MM.1S (cell line): Measurements from ENCODE around the gene CCND2.

Experiments used
- DNase-seq: peaks from one replicate; pipeline ENCODE4 v3.0.0-alpha.2; 2015
- H2AFZ ChIP-seq: fragments of 300-600 bp; sonication (generic); 2 replicates; pipeline ENCODE4 v1.6.0; 2016; ENCODE audit warnings: antibody characterized with exemption, low read length
- H3F3A ChIP-seq: fragments of 300-600 bp; sonication (generic); 2 replicates; pipeline ENCODE4 v1.6.1; 2016; ENCODE audit warnings: mild to moderate bottlenecking, antibody characterized with exemption, low read length, moderate library complexity, mixed read lengths; ENCODE audit not compliant: insufficient read depth
- H3K27ac ChIP-seq: fragments of 300-600 bp; sonication (generic); 2 replicates; pipeline ENCODE4 v1.5.1; 2016; ENCODE audit warnings: mild to moderate bottlenecking, low read length
- H3K27me3 ChIP-seq: fragments of 300-600 bp; sonication (generic); replicated peaks from 2 replicates; pipeline ENCODE4 v1.6.0; 2016; ENCODE audit warnings: low read length; ENCODE audit not compliant: insufficient read depth
- H3K36me3 ChIP-seq: fragments of 300-600 bp; sonication (generic); replicated peaks from 2 replicates; pipeline ENCODE4 v1.6.1; 2016; ENCODE audit warnings: mild to moderate bottlenecking, low read length, mixed read lengths; ENCODE audit not compliant: insufficient read depth
- H3K4me1 ChIP-seq: fragments of 300-600 bp; sonication (generic); 2 replicates; pipeline ENCODE4 v1.6.1; 2016; ENCODE audit warnings: low read length, mixed read lengths
- H3K4me2 ChIP-seq: fragments of 300-600 bp; sonication (generic); 2 replicates; pipeline ENCODE4 v1.6.0; 2016; ENCODE audit warnings: low read depth, low read length
- H3K4me3 ChIP-seq: fragments of 300-600 bp; sonication (generic); 2 replicates; pipeline ENCODE4 v1.5.1; 2016; ENCODE audit warnings: low read length, mixed read lengths
- H3K79me2 ChIP-seq: fragments of 300-600 bp; sonication (generic); 2 replicates; pipeline ENCODE4 v1.6.1; 2016; ENCODE audit warnings: mixed run types, low read length, mixed read lengths
- H3K9ac ChIP-seq: fragments of 300-600 bp; sonication (generic); 2 replicates; pipeline ENCODE4 v1.6.1; 2016; ENCODE audit warnings: low read length, mixed read lengths
- H3K9me2 ChIP-seq: fragments of 300-600 bp; sonication (generic); replicated peaks from 2 replicates; pipeline ENCODE4 v1.6.1; 2016; ENCODE audit warnings: mild to moderate bottlenecking, low read length, mixed read lengths; ENCODE audit not compliant: insufficient read depth
- H3K9me3 ChIP-seq: fragments of 300-600 bp; sonication (generic); replicated peaks from 2 replicates; pipeline ENCODE4 v1.6.1; 2016; ENCODE audit warnings: mild to moderate bottlenecking, low read length, mixed read lengths; ENCODE audit not compliant: insufficient read depth
- H4K20me1 ChIP-seq: fragments of 300-600 bp; sonication (generic); 2 replicates; pipeline ENCODE4 v1.6.1; 2016; ENCODE audit warnings: mild to moderate bottlenecking, low read length, moderate library complexity, mixed read lengths; ENCODE audit not compliant: insufficient read depth
- CTCF ChIP-seq: fragments of 300-600 bp; sonication (generic); IDR thresholded peaks from 2 replicates; pipeline ENCODE4 v1.5.1; 2016; ENCODE audit warnings: antibody characterized with exemption, low read length, mixed read lengths
- EZH2 ChIP-seq: fragments of 300-600 bp; sonication (generic); optimal IDR thresholded peaks from 2 replicates; pipeline ENCODE3; 2017; ENCODE audit warnings: low read depth, mild to moderate bottlenecking, antibody characterized with exemption, low read length, mixed read lengths
- EZH2phosphoT487 ChIP-seq: fragments of 300-600 bp; sonication (generic); IDR thresholded peaks from 2 replicates; pipeline ENCODE4 v1.6.1; 2018; ENCODE audit warnings: antibody characterized with exemption, low read length

Gene CCND2

GRCh38 chr12:4278329-4279197 is 5.0 kb downstream of the CCND2 start:
- TF ChIP-seq EZH2 (no peak), CTCF (no peak), EZH2phosphoT487 (no peak)
- H2AFZ ChIP-seq, result no peak overlapping the region
- peaks cover 99% of the 10 kb centered on the region for H3K79me2 ChIP-seq
- no peaks in the 10 kb centered on the region for H3K9me3 ChIP-seq
- peaks cover 48% of the 10 kb centered on the region for H3K36me3 ChIP-seq
- H3K4me1 ChIP-seq, result peaks cover 35% of the 10 kb centered on the region
- peaks cover 76% of the 10 kb centered on the region for H3F3A ChIP-seq
- peak overlapping the region; percentile 98; the same call in 1 of the 2 replicates for H3K27ac ChIP-seq
- peak overlapping the region; percentile 100; the same call in 1 of the 2 replicates for H3K9ac ChIP-seq
- H3K27me3 ChIP-seq, result no peaks in the 10 kb centered on the region
- H3K9me2 ChIP-seq, result no peaks in the 10 kb centered on the region
- H3K4me2 ChIP-seq, result peak overlapping the region; percentile 70; the same call in 1 of the 2 replicates
- no peak for DNase-seq
- 0 out of 2 replicates have a peak overlapping the region, but pooled peaks have one; percentile 9 for H3K4me3 ChIP-seq
- peaks cover 74% of the 10 kb centered on the region for H4K20me1 ChIP-seq

DNA sequence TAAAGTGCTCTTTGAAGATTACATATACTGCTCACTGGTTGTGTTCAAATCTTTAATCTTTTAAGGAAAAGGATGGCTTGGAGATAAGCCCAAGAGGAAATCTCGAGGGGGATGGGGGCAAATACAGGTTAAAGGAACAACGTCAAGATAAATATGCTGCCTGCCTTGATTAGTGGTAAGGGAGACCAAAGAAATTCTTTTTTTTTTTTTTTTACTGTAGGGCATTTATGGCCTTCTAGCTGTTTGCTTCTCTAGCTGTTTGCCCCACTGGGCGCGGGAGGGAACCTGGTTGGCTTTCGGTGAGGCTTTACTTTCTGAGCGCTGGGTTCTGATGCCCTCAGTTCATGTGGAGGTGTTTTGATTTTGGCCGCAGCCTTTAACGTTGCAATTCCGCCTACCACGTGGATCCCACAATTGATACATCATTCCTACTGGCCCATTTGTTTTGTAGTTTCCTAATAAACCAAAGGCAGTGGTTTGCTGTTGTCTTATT is 5.7 kb downstream of the CCND2 start:
- Histone ChIP-seq H3K27ac (peak overlapping the region; percentile 98; the same call in 1 of the 2 replicates), H3K9me3 (no peaks in the 10 kb centered on the region), H4K20me1 (peaks cover 80% of the 10 kb centered on the region), H3K9ac (no peak overlapping the region; the same call in 1 of the 2 replicates), H3K79me2 (peaks cover 99% of the 10 kb centered on the region), H3K36me3 (peaks cover 52% of the 10 kb centered on the region), H3K4me1 (peaks cover 35% of the 10 kb centered on the region), H3K9me2 (no peaks in the 10 kb centered on the region), H3K4me2 (peak overlapping the region; percentile 70; the same call in 1 of the 2 replicates), H3F3A (peaks cover 82% of the 10 kb centered on the region), H3K4me3 (no peak overlapping the region), H3K27me3 (no peaks in the 10 kb centered on the region), H2AFZ (no peak overlapping the region)
- no peak for DNase-seq
- TF ChIP-seq EZH2phosphoT487 (no peak), CTCF (no peak), EZH2 (no peak)

- Histone ChIP-seq H2AFZ (no peak overlapping the region), H3K9me2 (no peaks in the 10 kb centered on the region), H3K4me3 (no peak overlapping the region), H3K4me1 (peaks cover 35% of the 10 kb centered on the region), H3K36me3 (peaks cover 56% of the 10 kb centered on the region), H3K9me3 (no peaks in the 10 kb centered on the region), H3K9ac (no peak overlapping the region), H4K20me1 (peaks cover 90% of the 10 kb centered on the region), H3F3A (peaks cover 89% of the 10 kb centered on the region), H3K27me3 (no peaks in the 10 kb centered on the region), H3K79me2 (peaks cover 99% of the 10 kb centered on the region), H3K4me2 (peak overlapping the region; percentile 10; the same call in 1 of the 2 replicates), H3K27ac (peak overlapping the region; percentile 6; the same call in 1 of the 2 replicates)
- no peak for DNase-seq
- TF ChIP-seq EZH2phosphoT487 (no peak), EZH2 (no peak), CTCF (no peak)
Observed at GRCh38 chr12:4280351-4281163, 7.0 kb downstream of the CCND2 start.
